NCI-H526 (cell line): Measurements from ENCODE around the gene NAA10.
A peak's percentile ranks its signal among the peaks of the same experiment; 100 is the strongest.

Experiments
- DNase-seq, 2 experiments: peaks; one replicate each; lab custom pipeline; 2025; lab: John Stamatoyannopoulos, UW

The NAA10 gene

DNA sequence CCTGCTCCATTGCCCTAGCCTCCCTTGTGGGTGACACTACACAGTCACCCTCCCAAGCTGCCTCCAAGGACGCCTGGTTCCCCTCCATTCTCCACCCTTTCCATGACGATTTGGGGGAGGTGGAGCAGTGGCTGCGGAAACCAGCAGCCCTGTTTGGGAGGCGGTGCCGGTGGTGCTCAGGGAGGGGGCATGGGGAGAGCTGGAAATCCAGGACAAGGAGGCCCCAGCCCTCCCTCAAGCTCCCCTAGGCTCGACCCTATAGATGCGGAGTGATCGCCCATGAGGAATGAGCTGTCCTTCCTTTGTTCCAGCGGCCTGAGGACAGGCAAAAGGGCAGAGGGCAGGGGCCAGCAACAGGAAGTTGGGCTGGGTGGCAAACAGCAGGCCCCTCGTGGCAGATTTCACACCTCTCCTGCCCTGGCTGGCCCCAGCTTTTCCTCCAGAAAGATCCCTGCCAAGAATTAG lies 13.2 kb upstream of the NAA10 start:
- no peak for DNase-seq

- DNase-seq: peak; percentile 39 to 79
Measured at GRCh38 chrX:153947009-153947769, 12.4 kb upstream of the NAA10 start.

DNA sequence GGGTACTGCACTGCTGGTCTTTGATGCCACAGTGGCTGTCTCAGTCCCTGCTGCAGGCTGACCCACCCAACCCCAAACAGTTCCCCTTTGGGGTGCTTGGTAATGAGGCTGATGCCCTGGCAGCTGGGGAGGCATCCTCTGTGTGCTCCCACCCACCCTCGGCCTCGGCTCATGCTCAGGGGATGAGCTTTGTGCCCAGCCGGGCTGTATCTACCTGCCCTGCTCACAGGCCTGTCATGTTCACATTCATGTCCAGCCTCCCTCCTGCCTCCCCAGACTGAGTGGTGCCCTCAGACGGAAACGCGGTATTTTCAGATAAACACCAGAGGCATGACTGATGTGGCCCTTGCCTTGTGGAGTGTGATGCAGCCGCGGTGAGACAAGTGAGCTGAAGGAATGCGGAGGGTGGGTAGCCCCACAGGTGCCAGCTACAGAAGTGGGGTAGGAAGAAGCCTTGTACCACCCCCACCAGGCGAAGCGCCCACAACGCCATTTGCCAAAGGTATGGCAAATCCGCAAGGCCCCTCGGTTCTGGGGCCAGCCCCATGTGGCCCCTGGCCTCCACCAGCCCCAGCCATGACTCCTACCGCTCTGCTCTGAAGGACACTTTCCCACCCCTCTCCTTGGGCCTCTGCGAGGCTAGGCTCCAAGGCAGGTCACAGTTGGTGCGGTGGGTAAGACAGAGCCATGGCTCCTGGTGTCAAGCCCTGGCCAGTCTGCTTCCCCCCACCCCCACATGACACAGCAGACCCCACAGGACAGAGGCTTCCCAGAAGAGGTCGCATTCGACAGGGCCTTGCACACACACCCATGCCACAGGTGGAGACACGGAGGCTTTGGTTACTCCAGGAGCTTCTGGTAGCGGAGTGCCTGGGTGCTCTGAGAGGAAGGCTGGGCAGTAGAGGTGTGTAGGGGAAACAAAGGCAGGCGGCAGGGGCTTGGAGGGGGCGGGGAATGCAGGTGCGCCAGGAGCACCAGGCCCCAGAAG lies 11.4 kb upstream of the NAA10 start:
- no peak for DNase-seq

- no peak for DNase-seq
Measured at GRCh38 chrX:153944800-153945150, 9.9 kb upstream of the NAA10 start.

- DNase-seq: peak in 1 of 2 experiments; percentile 46
Measured at GRCh38 chrX:153944140-153944799, 9.4 kb upstream of the NAA10 start, which contains the start of gene RENBP. Gene RENBP, minus strand, starts transcription at chrX:153944643. Its CDS starts 33 bp downstream, at chrX:153944610.

DNA sequence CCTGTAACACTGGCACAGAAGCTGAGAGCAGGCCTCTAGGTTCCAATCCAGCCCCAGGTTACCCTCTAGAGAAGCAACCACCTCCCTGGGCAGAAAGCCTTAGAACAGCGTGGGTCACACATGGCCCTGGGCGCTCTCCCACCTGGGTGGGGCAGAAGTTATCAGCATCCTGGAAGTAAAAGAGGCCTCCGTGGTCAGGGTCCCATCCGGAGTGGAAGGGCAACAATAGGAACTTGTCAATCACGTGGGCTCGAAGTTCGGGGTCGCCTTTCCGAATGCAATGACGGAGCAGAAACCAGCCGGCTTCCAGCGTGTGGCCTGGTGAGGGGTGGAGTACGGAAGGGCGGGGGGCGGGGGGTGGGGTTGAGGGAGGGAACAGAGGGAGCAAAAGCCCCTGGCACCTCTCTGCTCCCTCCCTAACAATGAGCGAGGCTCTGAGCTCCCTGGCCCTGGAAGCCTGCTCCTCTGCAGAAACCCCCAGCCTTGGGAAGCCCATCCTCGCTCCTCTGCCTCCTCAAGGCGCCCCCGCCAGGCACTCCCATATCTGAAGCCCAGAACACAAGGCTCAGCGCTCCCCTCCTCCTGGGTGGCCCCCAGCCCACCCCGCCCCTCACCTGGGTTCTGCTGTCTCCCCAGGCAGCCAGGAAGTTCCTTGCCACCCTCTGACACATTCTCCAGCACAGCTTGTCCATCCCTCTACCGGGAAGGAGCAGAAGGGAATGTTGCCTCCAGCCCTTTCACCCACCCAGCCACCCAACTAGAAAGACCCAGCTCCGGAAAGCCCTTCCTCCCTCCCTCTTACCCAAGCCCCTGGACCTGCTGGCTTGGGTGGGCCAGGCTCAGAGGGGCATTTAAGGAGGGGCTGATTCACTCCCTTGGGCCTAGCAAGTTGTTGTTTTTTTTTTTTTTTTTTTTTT lies 6.8 kb upstream of the NAA10 start:
- no peak for DNase-seq

DNA sequence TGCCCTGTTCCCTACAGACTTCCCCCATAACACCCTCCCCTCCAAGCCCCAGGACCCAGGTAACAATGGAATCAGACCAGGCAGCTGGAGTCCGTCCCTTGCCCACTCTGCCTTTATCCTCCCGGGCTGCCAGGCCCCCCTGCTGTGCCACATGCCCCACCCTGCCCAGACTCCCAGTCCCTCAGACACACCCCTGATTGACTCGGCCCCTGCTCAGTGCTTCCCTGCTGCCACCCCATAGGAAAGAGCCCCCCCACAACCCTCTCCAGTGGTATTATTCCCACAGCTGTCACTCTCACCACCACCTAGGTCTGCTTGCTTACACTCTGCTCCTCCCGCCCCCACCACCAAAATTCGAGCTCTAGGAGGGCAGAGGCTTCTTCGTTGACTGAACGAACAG lies 4.7 kb upstream of the NAA10 start:
- DNase-seq: no peak

GRCh38 chrX:153938226-153938786 lies 3.5 kb upstream of the NAA10 start:
- DNase-seq: no peak

DNA sequence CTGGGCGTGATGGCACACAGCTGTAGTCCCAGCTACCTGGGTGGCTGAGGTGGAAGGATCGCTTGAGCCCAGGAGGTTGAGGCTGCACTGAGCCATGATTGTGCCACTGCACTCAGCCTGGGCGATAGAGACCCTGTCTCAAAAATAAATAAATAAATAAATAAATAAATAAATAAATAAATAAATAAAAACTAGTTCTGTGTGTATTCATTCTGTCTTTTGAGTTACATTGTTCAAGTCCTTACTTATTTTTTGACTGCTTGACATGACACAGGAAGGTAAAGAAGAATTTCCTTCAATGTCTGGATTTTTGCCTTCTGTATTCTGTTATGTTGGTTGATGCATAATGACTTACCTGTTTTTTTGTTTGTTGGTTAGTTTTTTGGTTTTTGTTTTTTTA lies 2.2 kb upstream of the NAA10 start:
- no peak for DNase-seq

DNA sequence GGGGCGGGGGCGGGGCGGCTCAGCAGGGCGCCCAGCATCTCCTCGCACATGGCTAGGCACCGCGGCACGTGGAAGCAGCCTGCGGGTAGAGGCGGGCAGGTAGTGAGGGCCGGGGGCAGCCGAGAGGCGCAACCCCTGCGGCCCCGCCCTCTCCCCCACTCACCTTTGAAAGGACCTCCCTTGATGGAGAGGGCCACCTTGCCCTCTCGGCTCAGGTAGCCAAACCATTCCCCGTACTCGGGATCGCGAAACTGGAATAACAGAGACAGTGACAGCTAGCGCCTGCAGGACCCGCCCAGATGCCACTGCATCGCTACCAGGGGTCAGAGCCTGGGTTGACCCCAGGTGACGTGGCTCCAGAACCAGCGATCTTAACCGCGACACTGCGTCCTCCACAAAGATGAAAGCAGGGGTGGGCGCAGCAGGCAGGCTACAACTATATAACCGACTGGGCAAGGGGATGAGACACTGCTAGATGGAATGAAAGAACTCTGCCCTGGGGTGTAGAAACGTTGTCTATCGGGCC lies 552 bp upstream of the NAA10 start:
- no peak for DNase-seq

GRCh38 chrX:153934148-153934761 lies 582 bp downstream of the NAA10 start:
- DNase-seq: no peak

GRCh38 chrX:153933748-153934147 lies 1.1 kb downstream of the NAA10 start:
- DNase-seq: no peak

- DNase-seq: no peak
Measured at GRCh38 chrX:153932220-153932915, 2.5 kb downstream of the NAA10 start.

DNA sequence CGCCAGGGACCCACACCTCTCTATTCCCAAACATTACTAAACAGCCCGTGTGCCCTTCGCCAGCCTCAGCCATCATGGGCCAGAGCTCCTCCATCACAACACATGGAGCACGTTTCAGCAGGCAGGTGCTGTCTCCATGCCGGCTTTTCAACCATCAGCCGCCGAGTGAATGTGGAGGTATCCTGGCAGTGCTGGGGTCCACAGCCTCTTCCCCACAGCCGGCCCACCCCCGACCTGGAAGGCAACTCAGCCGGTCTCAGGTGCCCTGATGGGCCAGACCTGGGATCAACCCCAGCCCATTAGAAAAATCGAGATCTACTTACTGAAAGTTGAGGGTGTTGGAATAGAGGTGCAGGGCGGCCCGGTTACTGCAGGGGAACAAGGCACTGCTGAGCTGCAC lies 3.1 kb downstream of the NAA10 start:
- no peak for DNase-seq

- no peak for DNase-seq
Measured at GRCh38 chrX:153931151-153931550, 3.7 kb downstream of the NAA10 start.

DNA sequence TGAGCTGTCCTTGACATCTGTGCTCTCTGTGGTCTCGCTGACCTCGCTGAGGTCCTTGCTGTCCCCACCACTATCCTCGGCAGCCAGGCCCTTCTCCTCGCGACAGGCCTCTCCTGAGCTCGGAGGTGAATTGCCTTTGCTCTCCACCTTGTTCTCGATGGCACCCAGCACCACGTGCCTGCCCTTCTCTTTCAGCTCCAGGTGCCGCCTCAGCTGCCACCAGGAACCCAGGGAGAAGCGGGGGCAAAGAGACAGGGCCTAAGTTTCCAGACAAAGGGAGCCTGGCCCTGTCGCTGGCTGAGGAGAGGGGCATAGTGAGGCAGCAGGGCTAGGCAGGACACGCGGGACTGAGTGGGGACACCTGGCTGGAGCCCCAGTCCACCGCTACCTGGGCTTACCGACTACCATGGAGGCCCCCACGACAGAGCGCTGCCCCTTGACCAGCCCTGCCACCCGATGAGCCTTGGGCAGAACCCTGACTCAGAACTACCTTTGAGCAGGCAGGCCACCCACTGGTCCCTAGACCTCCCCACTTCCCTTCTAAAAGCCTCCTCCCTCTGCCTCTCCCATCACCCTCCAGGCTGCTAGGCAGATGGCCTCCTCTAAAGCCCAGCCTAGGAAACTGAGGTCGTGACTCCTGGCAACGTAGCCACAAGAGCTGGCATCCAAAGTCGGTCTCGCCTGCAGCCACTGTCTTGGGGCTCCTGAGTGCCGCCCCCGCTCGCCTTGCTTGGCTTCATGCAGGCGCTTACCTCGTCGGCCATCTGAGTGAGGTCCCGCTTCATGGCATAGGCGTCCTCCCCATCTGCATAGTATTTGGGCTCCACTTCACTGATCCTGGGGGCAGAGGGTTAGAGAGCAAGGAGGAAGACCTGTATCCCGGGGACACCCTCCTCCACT lies 4.6 kb downstream of the NAA10 start:
- DNase-seq: no peak

DNA sequence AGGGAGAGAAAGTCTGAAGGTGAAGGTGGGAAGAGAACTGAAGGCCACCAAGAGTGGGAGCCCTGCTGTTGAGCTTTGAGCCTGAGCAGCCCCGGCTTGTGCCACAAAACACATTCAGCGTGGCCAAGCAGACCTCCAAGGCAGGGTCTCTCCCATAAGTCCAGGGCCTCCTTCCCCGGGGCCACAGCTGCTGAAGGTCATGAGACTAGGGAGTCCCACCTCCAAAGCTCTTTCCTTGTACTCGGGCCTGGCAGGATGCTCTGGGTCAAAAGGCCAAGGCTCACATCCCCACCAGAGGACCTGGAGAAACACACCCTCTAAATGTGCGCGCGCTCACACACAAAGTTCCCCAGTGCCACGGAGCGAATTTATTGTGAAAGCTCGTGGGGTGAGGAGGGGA lies 5.3 kb downstream of the NAA10 start:
- no peak for DNase-seq

DNA sequence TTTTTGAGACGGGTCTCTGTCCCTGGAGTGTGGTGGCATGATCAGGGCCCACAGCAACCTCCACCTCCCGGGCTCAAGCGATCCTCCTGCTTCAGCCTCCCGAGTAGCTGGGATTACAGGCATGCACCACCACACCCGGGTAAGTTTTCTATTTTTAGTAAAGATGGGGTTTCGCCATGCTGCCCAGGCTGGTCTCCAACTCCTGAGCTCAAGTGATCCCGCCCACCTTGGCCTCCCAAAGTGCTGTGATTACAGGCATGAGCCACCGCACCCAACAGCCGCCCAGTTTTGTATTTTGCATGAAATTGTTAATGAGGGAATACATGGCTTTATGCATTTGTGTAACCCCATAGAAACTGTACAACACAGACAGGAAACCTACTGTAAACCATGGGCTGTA lies 6.0 kb downstream of the NAA10 start:
- DNase-seq: no peak
